Osteoblast (primary cell): ENCODE data around the gene ZNF396. TPM values are rescaled to one million over a fixed set of nuclear protein-coding genes. Genes with fewer than 3 reads are reported as not detected.

Experiments used
- DNase-seq: peaks from one replicate; pipeline ENCODE4 v3.0.0; 2011; ENCODE audit warnings: low spot score, mixed read lengths; ENCODE audit not compliant: insufficient read length; ENCODE audit errors: missing footprints
- H2AFZ ChIP-seq: 2 replicates; pipeline ENCODE4 v1.6.0; 2011; ENCODE audit warnings: mild to moderate bottlenecking, low read length
- H3K27ac ChIP-seq: 2 replicates; pipeline ENCODE4 v1.5.1; 2011; ENCODE audit warnings: mild to moderate bottlenecking, low read depth, low read length, moderate library complexity
- H3K27me3 ChIP-seq: 2 replicates; pipeline ENCODE4 v1.6.0; 2012; ENCODE audit warnings: mild to moderate bottlenecking, control low read depth, inconsistent platforms, low read length, moderate library complexity; ENCODE audit not compliant: insufficient read depth
- H3K36me3 ChIP-seq: 2 replicates; pipeline ENCODE4 v1.5.1; 2011; ENCODE audit warnings: mild to moderate bottlenecking, low read length, control low read depth, moderate library complexity; ENCODE audit not compliant: insufficient read depth
- H3K4me1 ChIP-seq: 2 replicates; pipeline ENCODE4 v1.5.1; 2011; ENCODE audit warnings: mild to moderate bottlenecking, low read length, control low read depth, moderate library complexity; ENCODE audit not compliant: insufficient read depth
- H3K4me2 ChIP-seq: 2 replicates; pipeline ENCODE4 v1.6.0; 2011; ENCODE audit warnings: mild to moderate bottlenecking, low read length; ENCODE audit not compliant: insufficient read depth
- H3K4me3 ChIP-seq: fragments of 200-600 bp; sonication (generic); 3 replicates; pipeline ENCODE4 v1.5.1; 2012; ENCODE audit warnings: mild to moderate bottlenecking, low read length, inconsistent platforms; ENCODE audit not compliant: insufficient read depth
- H3K79me2 ChIP-seq: 2 replicates; pipeline ENCODE4 v1.6.0; 2012; ENCODE audit warnings: mild to moderate bottlenecking, low read length, control low read depth, inconsistent platforms; ENCODE audit not compliant: insufficient read depth
- H3K9me3 ChIP-seq: 2 replicates; pipeline ENCODE4 v1.5.1; 2011; ENCODE audit warnings: low read depth, low read length, control low read depth
- H4K20me1 ChIP-seq: 2 replicates; pipeline ENCODE4 v1.6.0; 2012; ENCODE audit warnings: mild to moderate bottlenecking, low read length, control low read depth; ENCODE audit not compliant: insufficient read depth
- CTCF ChIP-seq: IDR thresholded peaks from 2 replicates; pipeline ENCODE4 v1.5.1; 2011; ENCODE audit warnings: mild to moderate bottlenecking, low read depth, low read length, moderate library complexity; ENCODE audit errors: extremely low read depth
- total RNA-seq: library from RNA; depleted of rRNA; stranded (reverse); fragments of >200 nt; gene quantifications from 2 replicates; pipeline ENCODE4 v1.2.3, GENCODE V29; 2012

ZNF396 gene
- total RNA-seq, result 1.8 and 3.3 TPM in 2 replicates

DNA sequence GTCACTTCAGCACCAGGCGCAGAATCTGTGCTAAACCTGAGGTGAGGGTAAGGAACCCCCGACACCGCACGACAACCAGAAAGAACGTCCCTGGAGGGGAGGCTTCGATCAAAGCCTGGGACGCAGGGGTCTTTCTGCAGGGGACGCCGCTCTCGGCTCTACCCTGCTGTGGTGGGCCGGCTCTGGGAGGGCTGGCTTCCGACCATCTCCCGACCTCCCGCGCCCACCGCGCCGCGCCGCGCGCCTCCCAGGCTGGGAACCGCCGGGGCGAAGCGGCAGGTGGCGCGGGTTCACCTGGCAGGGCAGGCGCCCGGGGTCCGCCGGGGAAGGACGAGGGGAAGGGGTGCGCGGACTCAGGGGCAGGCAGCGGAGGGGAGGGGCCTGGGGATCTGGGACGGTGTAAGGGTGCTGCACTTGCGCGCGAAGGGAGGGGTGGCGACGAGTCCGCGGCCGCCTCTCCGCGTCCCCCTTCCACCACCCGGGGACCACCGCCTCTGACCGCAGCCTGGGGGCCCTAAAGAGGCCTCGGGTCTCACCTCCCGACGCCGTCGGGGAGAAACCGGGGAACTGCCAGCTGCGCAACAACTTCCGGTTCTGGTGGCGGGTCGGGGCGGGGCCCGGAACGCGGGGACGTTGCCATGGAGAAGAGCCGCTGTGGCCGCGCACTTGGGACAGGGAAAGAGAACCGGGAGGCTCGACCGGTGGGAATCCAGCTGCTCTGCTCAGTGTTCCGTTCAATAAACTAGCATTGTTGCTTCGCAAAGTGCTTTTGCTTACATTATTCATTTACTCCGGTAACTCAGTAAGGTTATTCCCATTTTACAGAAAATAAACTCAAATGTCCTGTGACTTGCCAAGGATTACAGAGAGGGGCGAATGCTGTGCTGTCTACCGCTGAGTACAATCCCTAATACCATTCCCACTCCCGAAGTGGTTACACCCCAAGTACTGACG lies at the start of gene ZNF396:
Gene ZNF396, minus strand, starts transcription at position 596 of the 954 bp plus-strand sequence. CDS start 3,045 bp downstream, outside the sequence.
- no peaks in the 10 kb centered on the region for H4K20me1 ChIP-seq
- no peak within 1 kb of the TSS for H3K27ac ChIP-seq
- H3K36me3 ChIP-seq, result no peaks in the 10 kb centered on the region
- no peaks in the 10 kb centered on the region for H3K9me3 ChIP-seq
- peak within 1 kb of the TSS; percentile 79 for H2AFZ ChIP-seq
- peak; percentile 96 for DNase-seq
- peak within 1 kb of the TSS; percentile 80 for H3K4me3 ChIP-seq
- peaks cover 20% of the 10 kb centered on the region for H3K27me3 ChIP-seq
- peak within 1 kb of the TSS; percentile 81 for H3K4me2 ChIP-seq
- no peaks in the 10 kb centered on the region for H3K79me2 ChIP-seq
- TF ChIP-seq CTCF, result no peak
- peaks cover 16% of the 10 kb centered on the region for H3K4me1 ChIP-seq

- Histone ChIP-seq H3K27ac (no peak overlapping the region), H3K4me1 (peaks cover 22% of the 10 kb centered on the region), H3K4me2 (no peak overlapping the region), H3K9me3 (no peaks in the 10 kb centered on the region), H3K36me3 (no peaks in the 10 kb centered on the region), H3K79me2 (no peaks in the 10 kb centered on the region), H3K4me3 (no peak overlapping the region), H2AFZ (no peak overlapping the region), H3K27me3 (no peaks in the 10 kb centered on the region), H4K20me1 (no peaks in the 10 kb centered on the region)
- TF ChIP-seq CTCF, result no peak
- no peak for DNase-seq
Observed at GRCh38 chr18:35426786-35427185, 49.6 kb upstream of the ZNF396 start.

DNA sequence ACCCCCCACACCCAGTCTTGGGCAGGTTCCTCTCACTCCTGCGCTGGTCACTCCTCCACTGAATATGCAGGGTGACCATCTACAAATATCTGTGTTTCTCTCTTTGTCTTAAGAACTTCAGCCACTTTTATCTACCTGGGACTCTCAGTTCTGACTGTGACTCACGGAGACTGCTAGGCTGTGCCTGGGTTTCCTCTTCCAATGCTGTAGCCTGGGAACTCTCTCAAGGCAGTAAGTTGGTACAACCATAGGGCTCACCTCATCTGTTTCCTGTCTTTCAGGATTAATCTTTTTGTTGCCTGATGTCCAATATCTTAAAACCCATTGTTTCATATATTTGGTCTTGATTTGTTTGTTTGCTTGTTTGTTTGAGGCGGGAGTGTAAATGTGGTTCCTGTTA lies 47.2 kb upstream of the ZNF396 start:
- Histone ChIP-seq H3K27ac (no peak overlapping the region), H4K20me1 (no peaks in the 10 kb centered on the region), H3K79me2 (no peaks in the 10 kb centered on the region), H3K4me3 (no peak overlapping the region), H3K4me1 (peaks cover 3% of the 10 kb centered on the region), H3K27me3 (no peaks in the 10 kb centered on the region), H3K4me2 (no peak overlapping the region), H3K36me3 (no peaks in the 10 kb centered on the region), H3K9me3 (no peaks in the 10 kb centered on the region), H2AFZ (no peak overlapping the region)
- no peak for DNase-seq
- TF ChIP-seq CTCF, result no peak

DNA sequence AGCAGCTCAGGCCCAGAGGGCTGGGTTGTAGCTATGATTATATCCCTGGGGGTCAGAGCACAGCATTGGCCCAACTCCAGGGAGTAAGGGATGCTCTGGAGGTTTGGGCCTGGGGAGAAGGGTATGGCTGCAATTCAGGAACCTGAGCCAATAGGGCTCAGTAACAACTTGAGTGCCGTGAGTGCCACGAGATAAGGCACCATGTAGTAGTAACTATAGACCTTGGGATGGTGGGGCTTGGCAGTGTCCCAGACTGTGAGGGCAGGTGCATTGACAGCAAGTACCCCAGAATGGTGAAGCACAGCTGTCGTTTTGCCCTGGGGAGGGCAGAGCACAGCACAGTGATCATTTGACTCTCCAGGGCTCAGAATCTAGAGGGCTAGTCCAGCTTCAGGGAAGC lies 45.1 kb upstream of the ZNF396 start:
- Histone ChIP-seq H3K4me3 (no peak overlapping the region), H3K27me3 (no peaks in the 10 kb centered on the region)

More for the DNA sequence above, 45.1 kb upstream of the ZNF396 start:
- H3K27ac ChIP-seq, result no peak overlapping the region
- H3K4me1 ChIP-seq, result no peaks in the 10 kb centered on the region
- no peak overlapping the region for H2AFZ ChIP-seq
- no peaks in the 10 kb centered on the region for H3K79me2 ChIP-seq
- no peak for TF ChIP-seq CTCF
- H3K36me3 ChIP-seq, result no peaks in the 10 kb centered on the region
- H4K20me1 ChIP-seq, result no peaks in the 10 kb centered on the region
- H3K4me2 ChIP-seq, result no peak overlapping the region
- H3K9me3 ChIP-seq, result no peaks in the 10 kb centered on the region
- no peak for DNase-seq
